Pons (tissue), 1 donor: ENCODE data around the gene KRT17.
"Not testable (repeated sequence)": the region's sequence is repeated elsewhere in the genome, so short reads cannot be mapped to it uniquely, and the experiment has no call there.

ENCODE experiments used
- DNase-seq: peaks from one replicate; pipeline ENCODE4 v3.0.0-alpha.2; 2016; ENCODE audit warnings: low spot score

The KRT17 gene

DNA sequence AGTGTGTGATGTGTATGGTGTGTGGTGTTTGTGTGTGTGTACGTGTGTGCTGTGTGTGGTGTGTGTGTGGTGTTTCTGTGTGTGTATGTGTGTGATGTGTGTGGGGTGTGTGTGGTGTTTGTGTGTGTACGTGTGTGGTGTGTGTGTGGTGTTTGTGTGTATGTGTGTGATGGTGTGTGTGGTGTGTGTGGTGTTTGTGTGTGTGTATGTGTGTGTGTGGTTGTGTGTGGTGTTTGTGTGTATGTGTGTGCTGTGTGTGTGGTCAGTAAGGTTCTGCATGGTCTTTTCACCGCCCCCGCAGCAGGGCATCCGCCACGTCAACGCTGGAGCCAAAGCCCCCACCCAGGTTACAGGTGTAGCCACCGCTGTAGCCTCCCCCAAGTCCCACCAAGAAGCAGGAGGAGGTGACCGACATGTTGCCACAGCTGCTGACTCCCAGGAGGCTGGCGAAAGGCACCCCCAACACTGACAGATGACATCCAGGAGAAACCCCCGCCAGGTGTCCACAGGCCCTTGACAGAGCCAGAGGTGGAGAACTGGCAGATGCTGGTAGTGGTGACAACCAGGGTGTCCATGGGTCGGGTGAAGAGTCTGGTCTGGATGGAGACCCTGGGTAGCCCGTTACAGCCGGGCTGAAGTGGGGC lies 9.3 kb upstream of the KRT17 start:
- DNase-seq, result no peak

DNA sequence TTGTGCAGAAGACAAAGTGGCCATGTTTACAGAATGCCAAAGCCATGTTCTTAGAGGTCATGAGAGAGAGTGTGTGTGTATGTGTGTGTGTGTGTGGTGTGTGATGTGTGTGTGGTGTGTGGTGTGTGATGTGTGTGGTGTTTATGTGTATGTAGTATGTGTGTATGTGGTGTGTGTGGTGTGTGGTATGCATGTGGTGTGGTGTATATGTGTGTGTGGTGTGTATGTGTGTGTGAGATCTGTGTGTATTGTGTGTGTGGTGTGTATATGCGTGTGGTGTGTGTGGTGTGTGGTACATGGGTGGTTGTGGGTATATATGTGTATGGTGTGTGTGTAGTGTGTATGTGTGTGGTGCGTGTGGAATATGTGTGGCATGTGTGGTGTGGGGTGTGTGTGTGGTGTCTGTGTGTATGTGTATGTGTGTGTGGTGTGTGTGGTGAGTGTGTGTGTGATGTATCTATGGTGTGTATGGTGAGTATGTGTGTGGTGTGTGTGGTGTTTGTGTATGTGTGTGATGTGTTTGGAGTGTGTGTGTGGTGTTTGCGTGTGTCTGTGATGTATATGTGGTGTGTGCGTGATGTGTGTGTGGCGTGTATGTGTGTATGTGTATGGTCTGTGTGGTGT lies 8.2 kb upstream of the KRT17 start:
- DNase-seq, result no peak

DNA sequence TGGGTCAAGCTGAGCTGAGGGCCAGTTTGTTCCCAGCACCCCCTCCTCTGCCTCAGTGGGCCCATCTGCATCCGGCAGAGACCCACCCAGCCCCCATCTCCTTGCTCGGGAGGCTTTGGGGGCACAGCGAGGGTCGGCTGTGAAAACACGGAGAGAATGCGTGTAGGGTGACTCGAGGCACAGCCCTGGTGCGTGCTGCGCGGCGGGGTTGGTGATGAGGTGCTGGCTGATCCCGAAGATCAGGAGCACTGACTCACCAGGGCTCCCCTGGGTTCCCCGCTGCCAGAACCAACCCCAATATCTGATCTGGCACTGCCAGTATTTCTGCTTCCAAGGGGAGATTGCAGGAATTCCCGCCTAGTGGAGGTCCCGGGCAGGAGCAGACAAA lies 7.5 kb upstream of the KRT17 start:
- no peak for DNase-seq

DNA sequence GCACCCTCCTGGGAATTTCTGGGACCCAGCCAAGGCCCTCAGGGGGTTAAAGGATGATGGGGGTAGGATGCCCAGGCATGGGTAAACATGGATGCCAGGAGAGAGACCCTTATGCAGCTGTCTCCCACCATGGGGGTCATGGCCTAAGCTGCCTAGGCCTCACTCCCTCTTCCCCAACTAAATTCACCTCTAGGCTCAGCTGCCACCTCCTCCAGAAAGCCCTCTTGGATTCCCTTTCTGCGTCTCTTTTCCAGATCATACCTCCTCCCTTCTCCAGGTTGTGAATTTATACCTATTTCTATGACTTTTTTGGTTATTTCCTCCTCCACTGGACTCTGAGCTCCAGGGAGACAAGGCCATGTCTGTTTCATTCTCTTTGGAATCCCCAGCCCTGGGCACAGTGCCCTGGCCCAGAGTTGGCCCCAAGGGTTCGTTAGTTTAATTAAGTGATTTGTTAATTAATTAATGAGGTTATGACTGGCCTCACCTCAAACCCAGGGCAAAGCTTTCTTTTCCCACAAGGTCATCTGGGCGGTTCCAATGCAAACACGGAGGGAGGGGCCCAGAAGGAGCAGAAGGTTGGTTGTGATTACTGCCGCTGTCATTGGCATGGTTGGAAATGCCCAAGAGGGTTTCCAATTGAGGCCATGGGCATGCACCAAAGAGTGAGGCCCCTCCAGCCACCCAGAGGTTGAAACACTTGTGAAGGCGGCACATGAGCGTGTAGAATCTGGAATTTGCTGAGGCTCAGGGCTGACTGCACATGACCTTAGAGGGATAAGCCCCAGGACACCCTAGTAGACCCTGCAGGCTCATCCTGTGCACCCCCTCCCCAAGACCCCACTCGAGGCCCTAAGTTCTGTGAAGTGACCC lies 6.9 kb upstream of the KRT17 start:
- DNase-seq, result no peak

DNA sequence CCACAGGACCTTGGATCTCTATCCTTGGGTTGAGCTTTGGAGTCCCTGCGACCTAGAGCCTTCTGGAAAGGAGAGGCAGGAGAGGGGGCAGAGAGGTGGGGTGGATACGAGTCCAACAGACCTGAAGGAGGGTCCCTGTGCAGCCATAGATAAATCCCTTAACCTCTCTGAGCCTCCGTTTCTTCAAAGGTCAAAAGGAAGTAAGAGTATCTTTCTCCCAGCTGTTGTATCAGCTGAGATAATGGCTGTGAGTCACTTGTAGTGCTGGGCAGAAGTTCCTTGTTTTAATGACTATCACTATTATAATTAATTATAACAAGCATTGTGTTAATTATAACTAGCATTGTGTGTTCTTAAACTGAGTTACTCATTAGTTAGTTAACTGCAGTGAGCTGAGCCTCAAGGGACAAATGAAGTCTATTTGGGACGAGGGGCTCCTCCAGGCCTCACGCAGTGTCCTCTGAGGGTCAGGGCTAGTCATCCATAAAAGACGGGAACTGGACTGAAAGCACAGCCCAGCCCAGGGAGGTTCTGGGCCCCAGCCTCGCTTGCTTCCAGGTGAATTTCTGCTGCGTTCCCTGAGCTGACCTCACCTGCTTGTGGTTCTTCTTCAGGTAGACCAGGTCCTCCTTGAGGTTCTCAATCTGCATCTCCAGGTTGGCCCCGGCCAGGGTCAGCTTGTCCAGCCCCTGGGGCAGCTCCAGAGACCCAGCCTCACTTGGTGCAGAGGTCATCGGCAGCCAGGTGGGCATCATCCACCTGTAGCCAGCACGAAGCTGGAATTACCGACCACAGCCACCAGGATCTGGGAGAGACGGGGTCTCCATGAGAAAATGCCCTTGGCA lies 5.7 kb upstream of the KRT17 start:
- no peak for DNase-seq

DNA sequence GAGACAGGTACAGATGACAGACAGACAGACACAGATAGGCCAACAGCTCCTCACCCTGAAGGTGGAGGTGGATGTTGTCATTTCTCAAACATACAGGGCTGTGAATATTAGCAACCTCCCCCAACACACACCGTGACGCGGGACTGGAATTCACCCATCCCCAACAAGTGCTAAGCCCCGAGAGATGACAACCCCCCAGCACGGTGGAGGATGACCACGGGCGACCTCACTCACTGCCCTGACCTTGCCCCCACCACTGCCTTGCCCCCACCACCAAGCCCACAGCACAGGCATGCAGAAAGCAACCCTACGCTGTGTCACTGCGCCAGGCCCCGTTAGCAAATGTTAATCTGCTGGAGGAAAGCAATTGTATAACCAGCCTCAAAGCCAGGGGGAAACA lies 4.9 kb upstream of the KRT17 start:
- DNase-seq, result no peak

DNA sequence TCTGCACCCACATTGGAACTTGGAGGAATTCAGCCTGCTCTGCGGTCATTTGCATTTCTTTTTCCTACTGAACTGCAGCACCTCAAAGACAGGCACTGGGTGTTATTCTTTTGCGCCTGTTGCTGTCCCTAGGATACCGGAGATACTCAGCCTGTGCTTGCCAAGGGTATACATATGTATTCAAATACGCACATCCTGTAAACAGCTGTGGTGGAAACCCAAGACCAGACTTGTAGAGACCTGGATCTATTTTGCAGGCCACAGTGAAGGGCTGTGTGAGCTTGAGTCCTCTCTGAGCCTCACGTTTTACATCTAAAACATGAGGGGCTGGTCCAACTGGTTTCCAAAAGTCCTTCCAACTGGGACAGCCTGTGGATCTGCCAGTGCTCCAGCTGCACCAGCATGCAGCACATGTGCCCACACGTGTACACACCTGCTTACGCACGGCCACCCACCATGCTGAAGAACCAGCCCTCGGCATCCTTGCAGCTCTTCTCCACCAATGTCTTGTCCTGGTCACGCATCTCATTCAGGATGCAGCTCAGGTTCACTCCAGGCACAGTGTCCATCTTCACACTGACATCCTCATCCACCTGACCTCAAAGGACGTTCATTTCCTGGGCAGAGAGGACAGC lies 4.4 kb upstream of the KRT17 start:
- DNase-seq, result not testable (repeated sequence)

DNA sequence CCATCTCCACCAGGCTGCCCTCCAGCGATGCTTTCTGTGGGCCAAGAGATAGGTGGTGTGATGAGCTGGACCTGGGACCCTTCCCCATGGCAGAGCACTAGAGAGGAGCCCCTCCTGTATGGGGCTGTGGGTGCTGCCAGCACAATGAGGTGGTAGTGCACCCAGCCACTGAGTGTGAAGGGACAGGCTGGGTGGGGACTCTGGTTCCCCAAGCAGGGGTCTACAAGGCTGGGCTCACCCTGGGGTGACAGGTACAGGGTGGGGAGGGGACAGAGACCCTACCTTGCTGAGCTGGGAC lies 3.6 kb upstream of the KRT17 start:
- not testable (repeated sequence) for DNase-seq

DNA sequence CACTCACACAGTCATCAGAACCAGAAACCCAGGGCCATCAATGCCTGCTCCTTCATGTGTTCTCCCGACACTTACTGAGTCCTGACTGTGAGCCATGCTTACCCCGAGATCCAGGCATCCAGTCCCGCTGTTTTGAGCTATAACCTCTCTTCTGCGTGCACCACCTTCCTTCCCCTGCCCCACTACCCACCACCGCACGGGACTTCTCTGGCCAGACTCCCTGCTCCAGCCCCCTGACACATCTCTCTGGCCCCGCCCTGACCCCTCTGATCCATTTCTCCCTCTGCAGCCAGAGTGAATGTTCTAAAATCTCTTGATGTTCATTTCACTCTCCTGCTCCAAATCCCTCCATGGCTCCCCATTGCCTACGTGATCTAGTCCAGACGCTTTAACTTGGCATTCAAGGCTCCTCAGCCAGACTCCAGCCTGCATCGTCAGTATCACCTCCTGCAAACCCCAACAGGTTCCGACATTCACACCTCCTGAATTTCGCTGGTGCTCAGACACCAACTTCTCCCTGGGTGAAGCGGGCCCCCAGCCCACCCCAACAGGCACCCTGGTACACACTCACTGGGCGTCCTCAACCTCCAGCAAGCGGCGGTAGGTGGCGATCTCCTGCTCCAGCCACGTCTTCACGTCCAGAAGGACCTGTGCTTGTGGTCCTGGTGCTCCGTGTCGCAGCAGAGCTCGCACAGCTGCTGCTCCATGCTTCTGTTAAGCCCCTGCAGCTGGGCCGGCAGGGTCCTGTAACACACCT lies 3.1 kb upstream of the KRT17 start:
- DNase-seq, result no peak

DNA sequence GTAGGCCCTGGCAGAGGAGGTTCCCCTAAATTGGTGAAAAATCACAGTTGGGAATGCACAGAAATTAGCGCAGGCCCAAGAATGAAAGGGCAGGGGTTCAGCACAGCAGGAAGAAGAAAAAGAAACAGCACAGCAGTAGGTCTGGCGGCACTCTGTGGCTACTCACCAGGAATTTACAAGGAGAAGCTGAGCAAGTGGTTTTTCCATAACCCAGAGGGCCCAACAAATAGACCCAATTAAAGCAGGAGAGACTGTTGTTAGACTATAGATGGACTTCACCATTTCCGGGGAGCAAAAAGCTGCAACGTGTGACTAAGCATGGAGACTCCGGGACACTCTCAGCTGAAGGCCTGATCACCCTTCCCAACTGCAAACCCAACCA lies 2.5 kb upstream of the KRT17 start:
- not testable (repeated sequence) for DNase-seq

DNA sequence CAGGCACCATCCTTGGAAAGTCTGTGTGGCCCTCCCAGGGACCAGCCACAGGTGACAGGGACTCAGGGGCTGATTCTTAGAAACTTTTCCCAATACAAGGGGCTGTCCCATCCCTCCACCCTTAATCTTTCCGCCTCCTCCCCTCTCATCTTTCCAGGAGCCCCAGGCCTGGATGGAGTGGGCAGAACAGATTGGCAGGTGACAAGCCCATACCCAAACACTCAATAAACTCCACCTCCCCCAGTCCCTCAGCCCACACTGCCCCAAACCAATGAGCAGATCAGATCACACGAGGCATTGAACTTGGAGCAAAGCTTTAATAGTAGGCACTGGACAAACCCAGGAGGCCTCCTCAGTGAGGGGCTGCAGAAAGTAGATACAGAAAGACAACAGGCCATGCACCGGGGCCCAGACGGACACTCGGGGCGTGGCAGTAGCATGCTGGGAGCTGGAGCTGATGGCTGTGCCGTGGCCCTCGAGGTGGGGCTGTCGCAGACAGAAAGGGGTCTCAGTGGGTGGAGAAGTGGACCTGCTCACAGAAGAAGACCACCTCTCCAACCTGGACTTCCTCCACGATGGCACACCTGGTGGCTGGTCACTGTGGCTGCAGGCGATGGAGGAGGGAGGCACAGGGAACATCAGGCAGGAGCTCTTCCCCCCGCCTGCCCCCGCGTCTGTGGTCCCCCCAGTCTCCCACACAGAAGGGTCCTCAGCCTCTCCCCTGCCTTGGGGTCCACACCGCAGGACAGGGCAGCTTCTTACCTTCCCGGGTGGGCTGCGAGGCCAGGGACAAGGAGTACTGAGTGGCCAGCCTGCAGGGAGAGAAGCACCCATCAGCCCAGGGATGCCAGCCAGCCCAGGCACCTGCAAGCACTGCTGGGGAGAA lies 1.9 kb upstream of the KRT17 start:
- not testable (repeated sequence) for DNase-seq

DNA sequence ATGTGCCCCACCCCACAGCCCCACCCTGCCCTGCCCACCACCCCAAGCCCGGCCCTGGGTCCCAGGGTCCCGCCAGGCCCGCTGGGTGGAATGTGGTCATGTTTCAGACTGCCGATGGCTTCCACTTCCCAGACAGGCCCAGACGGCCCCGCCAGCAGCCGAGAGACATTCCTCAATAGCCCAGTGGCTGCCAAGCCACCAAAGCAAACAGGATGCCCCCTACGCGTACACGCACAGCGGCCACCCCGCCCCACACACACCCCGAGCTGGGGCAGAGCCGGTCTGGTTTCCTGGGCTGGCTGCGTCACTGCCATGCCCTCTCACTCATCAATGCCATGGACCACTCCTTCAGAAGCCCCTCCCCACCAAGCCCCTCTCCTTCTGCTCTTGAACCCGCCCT lies 1.2 kb upstream of the KRT17 start:
- DNase-seq, result no peak

DNA sequence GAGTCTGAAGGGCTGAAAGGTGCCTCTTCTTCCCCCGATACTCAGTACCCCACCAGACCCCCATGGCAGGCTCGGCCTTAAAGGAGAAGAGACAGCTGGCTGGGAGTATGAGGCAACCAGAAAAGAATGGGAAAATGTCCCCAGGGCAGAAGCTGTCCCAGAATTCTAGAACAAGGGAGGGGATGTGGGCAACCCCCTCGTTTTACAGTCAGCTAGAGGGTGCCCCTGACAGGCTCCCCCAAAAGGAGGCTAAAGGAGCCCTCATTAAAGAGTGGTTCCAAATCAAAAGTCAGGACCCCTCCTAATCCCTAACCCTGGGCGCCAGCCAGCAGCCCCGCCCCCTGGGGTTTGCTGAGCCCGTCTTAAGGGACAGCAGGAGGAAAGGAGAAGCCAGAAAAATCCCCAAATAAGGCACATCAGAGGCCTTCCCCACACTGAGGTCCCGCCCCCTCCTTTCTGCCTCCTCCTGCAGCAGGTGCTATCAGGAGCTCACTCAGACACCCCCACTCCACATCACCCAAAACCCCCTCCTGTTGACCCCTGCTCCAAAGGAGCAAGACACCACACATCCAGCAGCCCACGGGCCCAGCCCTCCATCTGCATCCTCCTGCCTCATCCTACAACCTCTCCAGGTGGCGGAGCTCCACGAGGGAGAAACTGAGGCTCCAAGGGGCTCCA lies 1.1 kb downstream of the KRT17 start:
- DNase-seq, result not testable (repeated sequence)

DNA sequence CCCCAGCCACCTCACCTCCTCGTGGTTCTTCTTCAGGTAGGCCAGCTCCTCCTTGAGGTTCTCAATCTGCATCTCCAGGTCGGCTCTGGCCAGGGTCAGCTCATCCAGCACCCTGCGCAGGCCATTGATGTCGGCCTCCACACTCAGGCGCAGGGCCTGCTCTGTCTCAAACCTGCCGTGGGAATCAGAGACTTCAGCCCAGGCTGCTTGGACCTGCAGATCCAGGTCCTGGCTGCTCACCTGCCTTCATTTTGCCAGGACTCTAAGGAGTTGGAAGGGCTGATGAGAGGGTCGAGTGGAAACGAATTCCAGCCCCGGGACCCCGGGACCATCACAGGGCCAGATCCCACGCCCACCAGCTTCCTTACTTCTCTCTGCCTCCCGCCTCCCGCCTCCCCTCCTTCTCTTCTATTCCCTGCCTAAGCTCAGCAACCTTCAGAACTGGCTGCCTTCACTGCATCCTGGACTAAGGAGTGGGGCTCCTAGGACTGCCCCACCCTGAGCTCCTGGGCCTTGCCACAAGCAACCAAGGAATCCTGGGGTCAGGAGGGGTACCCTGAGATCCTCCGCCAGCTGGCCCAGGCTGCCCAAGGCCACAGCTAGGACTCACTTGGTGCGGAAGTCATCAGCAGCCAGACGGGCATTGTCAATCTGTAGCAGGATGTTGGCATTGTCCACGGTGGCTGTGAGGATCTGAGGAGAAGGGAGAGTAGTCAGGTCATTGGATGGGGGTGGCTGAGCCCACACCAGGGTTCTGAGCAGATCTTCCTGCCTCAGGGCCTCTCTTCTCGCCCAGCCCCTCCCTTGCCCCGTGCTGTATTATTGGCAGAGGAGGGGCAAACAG lies 1.8 kb downstream of the KRT17 start:
- not testable (repeated sequence) for DNase-seq

DNA sequence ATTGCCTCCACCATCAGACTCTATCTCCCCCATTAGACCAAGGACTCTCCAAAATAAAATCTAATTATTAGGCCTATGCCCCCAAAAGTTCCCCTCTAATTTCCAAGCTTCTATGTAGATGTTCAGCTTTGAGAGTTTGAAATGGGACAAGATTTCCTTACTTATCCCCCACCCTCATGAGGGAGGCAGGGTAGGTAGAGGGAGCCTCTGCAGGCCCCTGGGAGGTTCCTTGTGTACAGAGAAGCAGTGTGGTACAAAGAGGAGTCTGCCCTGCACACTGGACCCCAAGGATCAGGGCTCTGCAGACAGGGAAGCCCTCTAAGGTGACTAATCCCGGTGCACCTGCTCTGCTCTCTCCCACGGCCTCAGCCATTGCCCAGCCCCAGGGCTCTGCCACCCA lies 2.5 kb downstream of the KRT17 start:
- no peak for DNase-seq

DNA sequence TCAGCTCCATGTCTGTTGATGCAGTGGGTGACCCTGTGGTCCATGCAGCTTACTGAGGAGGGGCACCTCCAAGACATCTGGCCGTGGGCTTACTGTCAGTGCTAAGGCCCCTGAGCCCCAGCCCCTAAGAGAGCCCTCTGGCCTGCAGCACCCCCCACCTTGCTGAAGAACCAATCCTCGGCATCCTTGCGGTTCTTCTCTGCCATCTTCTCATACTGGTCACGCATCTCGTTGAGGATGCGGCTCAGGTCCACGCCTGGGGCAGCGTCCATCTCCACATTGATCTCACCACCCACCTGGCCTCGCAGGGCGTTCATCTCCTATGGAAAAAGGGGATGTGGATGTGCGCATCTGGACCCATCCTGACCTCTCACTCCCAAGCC lies 2.9 kb downstream of the KRT17 start:
- not testable (repeated sequence) for DNase-seq

DNA sequence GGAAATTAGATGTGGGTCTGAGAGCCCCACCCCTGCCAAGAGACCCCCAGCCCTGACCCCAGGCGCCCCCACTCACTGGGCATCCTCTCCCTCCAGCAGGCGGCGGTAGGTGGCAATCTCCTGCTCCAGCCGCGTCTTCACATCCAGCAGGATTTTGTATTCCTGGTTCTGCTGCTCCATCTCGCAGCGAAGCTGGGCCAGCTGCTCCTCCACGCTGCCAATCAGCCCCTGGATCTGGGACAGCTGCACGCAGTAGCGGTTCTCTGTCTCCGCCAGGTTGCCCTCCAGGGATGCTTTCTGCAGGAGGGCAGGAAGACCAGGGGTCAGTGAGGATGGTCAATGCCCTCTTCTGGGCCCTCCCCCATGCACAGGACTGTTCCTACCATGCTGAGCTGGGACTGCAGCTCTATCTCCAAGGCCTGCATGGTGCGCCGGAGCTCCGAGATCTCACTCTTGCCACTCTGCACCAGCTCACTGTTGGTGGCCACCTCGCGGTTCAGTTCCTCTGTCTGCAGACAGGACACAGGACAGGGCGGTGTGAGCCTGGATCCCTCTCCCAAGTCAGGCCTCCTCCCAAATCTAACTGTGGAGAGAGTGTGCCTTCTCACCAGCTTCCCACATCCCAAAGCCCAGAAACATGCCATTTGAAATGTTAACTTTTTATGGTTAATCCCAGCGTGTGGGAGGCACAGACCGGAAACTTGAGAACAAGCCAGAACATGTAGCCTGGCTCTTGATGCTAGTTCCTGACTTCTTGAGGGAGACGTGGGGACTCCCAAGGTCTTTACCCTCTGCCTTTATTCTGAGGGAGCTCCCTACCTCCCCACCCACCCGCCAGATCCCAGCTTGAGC lies 3.6 kb downstream of the KRT17 start:
- DNase-seq, result no peak
